Nephron (organoid): ENCODE measurements around the gene TTC27.

ENCODE experiments used
- H3K27ac Mint-ChIP-seq, 3 experiments: 2 replicates each; pipeline ENCODE4 v1.8.0; 2020; ENCODE audit warnings: mixed read lengths in 3 of 3, mild to moderate bottlenecking in 2 of 3, moderate library complexity in 1 of 3
- H3K27me3 Mint-ChIP-seq: 2 replicates; pipeline ENCODE4 v1.8.0; 2021; ENCODE audit warnings: low read depth, mild to moderate bottlenecking, moderate library complexity, mixed read lengths
- H3K36me3 Mint-ChIP-seq: 2 replicates; pipeline ENCODE4 v1.8.0; 2020; ENCODE audit warnings: low read depth, mixed read lengths
- H3K4me1 Mint-ChIP-seq: 2 replicates; pipeline ENCODE4 v1.8.0; 2020; ENCODE audit warnings: mixed read lengths
- H3K4me3 Mint-ChIP-seq, 3 experiments: 2 replicates each; pipeline ENCODE4 v1.8.0; 2020; ENCODE audit warnings: mild to moderate bottlenecking in 3 of 3, mixed read lengths in 3 of 3, moderate library complexity in 2 of 3
- H3K9me3 Mint-ChIP-seq: 2 replicates; pipeline ENCODE4 v1.8.0; 2020; ENCODE audit warnings: mixed read lengths
- CTCF ChIP-seq, 3 experiments: fragments of 200-600 bp; sonication (generic); IDR thresholded peaks; one replicate each; pipeline ENCODE4 v1.5.0; 2021; ENCODE audit warnings: antibody characterized with exemption in 3 of 3; ENCODE audit not compliant: unreplicated experiment in 3 of 3

TTC27 gene

GRCh38 chr2:32696439-32696838, 68.6 kb downstream of the TTC27 start:
- Mint-ChIP-seq H3K27me3 (no peaks in the 10 kb centered on the region), H3K36me3 (no peaks in the 10 kb centered on the region), H3K4me1 (no peaks in the 10 kb centered on the region)

GRCh38 chr2:32697156-32697555, 69.3 kb downstream of the TTC27 start:
- Mint-ChIP-seq H3K4me1 (no peaks in the 10 kb centered on the region), H3K9me3 (no peaks in the 10 kb centered on the region), H3K36me3 (no peaks in the 10 kb centered on the region), H3K27me3 (no peaks in the 10 kb centered on the region), H3K4me3 (no peak overlapping the region), H3K27ac (no peak overlapping the region)
- no peak for TF ChIP-seq CTCF (IDR thresholded peaks at IDR 0.05; ENCODE audit: unreplicated experiment in 3 of 3)

More at GRCh38 chr2:32696439-32696838, 68.6 kb downstream of the TTC27 start:
- Mint-ChIP-seq H3K9me3 (no peaks in the 10 kb centered on the region), H3K4me3 (no peak overlapping the region), H3K27ac (no peak overlapping the region)
- TF ChIP-seq CTCF (IDR thresholded peaks at IDR 0.05; ENCODE audit: unreplicated experiment in 3 of 3): no peak

DNA sequence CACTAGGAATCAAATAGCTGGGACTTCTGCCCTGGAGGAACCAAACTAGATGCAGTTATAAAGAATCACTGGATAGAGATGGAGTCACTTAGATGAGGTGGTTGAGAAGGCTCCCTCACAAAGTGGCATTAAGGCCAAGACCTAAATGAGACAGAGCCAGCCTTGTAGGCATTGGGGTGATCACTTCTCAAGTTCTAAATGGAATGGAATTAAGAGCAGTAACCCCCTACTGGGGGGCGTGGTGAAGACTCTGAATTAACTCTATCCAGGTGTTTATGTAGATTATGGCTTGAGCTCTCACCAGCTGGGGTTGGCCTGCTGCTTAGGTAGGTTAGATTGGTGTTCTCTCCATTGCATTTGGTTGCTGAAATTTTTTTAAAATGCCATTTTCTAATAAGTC, 71.3 kb downstream of the TTC27 start:
- no peaks in the 10 kb centered on the region for H3K4me1 Mint-ChIP-seq
- H3K9me3 Mint-ChIP-seq: no peaks in the 10 kb centered on the region
- H3K27me3 Mint-ChIP-seq: no peaks in the 10 kb centered on the region
- H3K36me3 Mint-ChIP-seq: peaks cover 9% of the 10 kb centered on the region
- no peak overlapping the region for H3K4me3 Mint-ChIP-seq
- TF ChIP-seq CTCF (IDR thresholded peaks at IDR 0.05; ENCODE audit: unreplicated experiment in 3 of 3): no peak
- no peak overlapping the region for H3K27ac Mint-ChIP-seq

DNA sequence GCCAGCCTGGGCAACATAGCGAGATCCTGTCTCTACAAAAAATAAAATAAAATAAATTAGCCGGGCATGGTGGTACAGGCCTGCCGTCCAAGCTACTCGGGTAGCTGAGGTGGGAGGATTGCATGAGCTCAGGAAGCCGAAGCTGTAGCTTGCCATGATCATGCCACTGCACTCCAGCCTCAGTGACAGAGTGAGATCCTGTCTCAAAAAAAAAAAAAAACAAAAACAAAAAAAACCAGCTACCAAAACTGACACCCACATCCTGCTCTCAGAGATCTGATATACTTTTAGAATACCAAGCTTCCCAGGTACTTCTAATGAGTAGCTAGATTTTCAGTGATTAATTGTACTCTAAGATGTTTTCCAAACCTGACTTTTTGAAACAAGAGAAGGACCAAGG, 74.0 kb downstream of the TTC27 start:
- TF ChIP-seq CTCF (IDR thresholded peaks at IDR 0.05; ENCODE audit: unreplicated experiment in 3 of 3): no peak
- Mint-ChIP-seq H3K9me3 (no peaks in the 10 kb centered on the region), H3K4me3 (no peak overlapping the region), H3K27me3 (no peaks in the 10 kb centered on the region), H3K4me1 (no peaks in the 10 kb centered on the region), H3K27ac (no peak overlapping the region), H3K36me3 (peaks cover 17% of the 10 kb centered on the region)

DNA sequence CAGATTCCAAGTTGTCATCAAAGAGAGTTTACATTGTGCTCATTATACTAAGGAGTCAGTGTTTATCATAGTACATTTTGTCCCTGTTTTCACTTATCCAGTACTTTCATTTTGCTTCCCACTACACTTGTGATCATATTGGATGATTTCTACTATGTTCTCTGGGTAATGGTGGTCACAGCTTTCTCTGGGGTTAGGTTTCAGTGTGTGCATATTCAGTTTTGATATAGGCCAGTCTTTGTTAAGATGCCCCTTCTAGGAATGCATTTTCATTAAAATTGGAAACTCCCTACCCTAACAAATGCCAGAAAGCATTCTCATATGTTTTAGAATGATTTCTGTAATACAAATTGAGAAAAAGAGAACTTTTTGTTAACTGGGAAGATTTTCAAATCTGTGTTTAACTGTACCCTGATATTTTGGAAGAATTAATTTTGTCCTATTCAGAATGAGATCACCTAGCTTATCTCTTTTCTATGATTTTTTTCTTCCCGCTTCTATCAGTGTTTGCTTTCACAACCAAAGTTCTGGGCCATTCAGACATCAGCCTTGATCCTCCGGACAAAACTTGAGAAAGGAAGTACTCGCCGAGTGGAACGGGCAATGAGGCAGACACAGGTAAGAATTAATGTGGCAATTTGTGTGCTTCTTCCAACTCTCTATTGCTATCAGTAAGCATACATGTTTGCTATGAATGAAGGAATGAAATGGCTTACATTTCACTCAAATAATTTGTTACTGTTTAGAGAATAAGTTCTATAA, 74.6 kb downstream of the TTC27 start:
- no peak overlapping the region for H3K27ac Mint-ChIP-seq
- no peaks in the 10 kb centered on the region for H3K9me3 Mint-ChIP-seq
- H3K4me1 Mint-ChIP-seq: no peaks in the 10 kb centered on the region
- no peak for TF ChIP-seq CTCF (IDR thresholded peaks at IDR 0.05; ENCODE audit: unreplicated experiment in 3 of 3)
- H3K27me3 Mint-ChIP-seq: no peaks in the 10 kb centered on the region
- peaks cover 17% of the 10 kb centered on the region for H3K36me3 Mint-ChIP-seq
- no peak overlapping the region for H3K4me3 Mint-ChIP-seq
